ENCODE measurements around the gene MYO1G.

- TF ChIP-seq, protein P1, sequence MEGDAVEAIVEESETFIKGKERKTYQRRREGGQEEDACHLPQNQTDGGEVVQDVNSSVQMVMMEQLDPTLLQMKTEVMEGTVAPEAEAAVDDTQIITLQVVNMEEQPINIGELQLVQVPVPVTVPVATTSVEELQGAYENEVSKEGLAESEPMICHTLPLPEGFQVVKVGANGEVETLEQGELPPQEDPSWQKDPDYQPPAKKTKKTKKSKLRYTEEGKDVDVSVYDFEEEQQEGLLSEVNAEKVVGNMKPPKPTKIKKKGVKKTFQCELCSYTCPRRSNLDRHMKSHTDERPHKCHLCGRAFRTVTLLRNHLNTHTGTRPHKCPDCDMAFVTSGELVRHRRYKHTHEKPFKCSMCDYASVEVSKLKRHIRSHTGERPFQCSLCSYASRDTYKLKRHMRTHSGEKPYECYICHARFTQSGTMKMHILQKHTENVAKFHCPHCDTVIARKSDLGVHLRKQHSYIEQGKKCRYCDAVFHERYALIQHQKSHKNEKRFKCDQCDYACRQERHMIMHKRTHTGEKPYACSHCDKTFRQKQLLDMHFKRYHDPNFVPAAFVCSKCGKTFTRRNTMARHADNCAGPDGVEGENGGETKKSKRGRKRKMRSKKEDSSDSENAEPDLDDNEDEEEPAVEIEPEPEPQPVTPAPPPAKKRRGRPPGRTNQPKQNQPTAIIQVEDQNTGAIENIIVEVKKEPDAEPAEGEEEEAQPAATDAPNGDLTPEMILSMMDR (conservative IDR thresholded peaks at IDR 0.05; ENCODE audit: low read depth, low read length): no peak
- TF ChIP-seq EZH2 (IDR thresholded peaks at IDR 0.05; ENCODE audit: low read length, unreplicated experiment) (no peak), EZH2phosphoT487 (IDR thresholded peaks at IDR 0.05; ENCODE audit: borderline replicate concordance, low read length) (no peak)
These were observed 13.3 kb downstream of the MYO1G start for GRCh38 chr7:44965441-44965903.
